GM12878 (cell line): Measurements from ENCODE around the gene MYD88. TPM values are rescaled to one million over a fixed set of nuclear protein-coding genes. Genes with fewer than 3 reads are reported as not detected.
A peak's percentile ranks its signal among the peaks of the same experiment; 100 is the strongest.

Source experiments
- ATAC-seq: fragments of 200-7000 bp; cut with Tn5 transposase; 3 replicates; pipeline ENCODE4 v1.9.1; 2020; ENCODE audit warnings: mild to moderate bottlenecking, moderate library complexity
- BruUV-seq: library from RNA; stranded (reverse); fragments of 400-500 nt; replicated peaks from 2 replicates; lab custom pipeline; 2021; lab: Mats Ljungman, UMichigan
- CTCF ChIA-PET: fragments of 300-600 bp; sonication (Branson Sonifier 250); formaldehyde crosslinking; extraction: SDS; loops from one replicate; lab custom pipeline; 2021; ENCODE audit warnings: inconsistent platforms; lab: Yijun Ruan, JAX
- POLR2A ChIA-PET: fragments of 350-600 bp; formaldehyde crosslinking; extraction: SDS; loops from one replicate; lab custom pipeline; 2021; ENCODE audit warnings: inconsistent platforms; lab: Charles Lee
- RAD21 ChIA-PET: fragments of 300-600 bp; sonication (Branson Sonifier 250); formaldehyde crosslinking; loops from one replicate; lab custom pipeline; 2023; ENCODE audit warnings: antibody characterized with exemption; ENCODE audit not compliant: unreplicated experiment; lab: Charles Lee
- SMC1A ChIA-PET: fragments of 300-600 bp; sonication (Branson Sonifier 250); formaldehyde crosslinking; loops from one replicate; lab custom pipeline; 2023; ENCODE audit not compliant: unreplicated experiment, uncharacterized antibody; lab: Charles Lee
- DNase-seq: peaks from one replicate; pipeline ENCODE4 v3.0.0-alpha.2; 2011; ENCODE audit warnings: low read depth, low spot score
- FAIRE-seq: peaks from 3 replicates; lab custom pipeline; 2011; peaks lifted over from hg19 to GRCh38; lab: Jason Lieb, UNC
- H2AFZ ChIP-seq: 2 replicates; pipeline ENCODE4 v1.6.0; 2011; ENCODE audit warnings: low read depth, low read length, control low read depth; ENCODE audit not compliant: control insufficient read depth
- H3K27ac ChIP-seq: 2 replicates; pipeline ENCODE4 v1.5.1; 2011; ENCODE audit warnings: control low read depth; ENCODE audit not compliant: control insufficient read depth, insufficient read depth
- H3K27me3 ChIP-seq, 2 experiments: replicated peaks in 1 of 2; 2 replicates each; pipeline versions ENCODE4 v1.6.0 to v1.6.1; 2011; ENCODE audit warnings: low read length in 1 of 2; ENCODE audit not compliant: control insufficient read depth in 2 of 2, insufficient read depth in 2 of 2
- H3K36me3 ChIP-seq, 2 experiments: 2 replicates each; pipeline ENCODE4 v1.5.1; 2011; ENCODE audit warnings: low read length in 1 of 2; ENCODE audit not compliant: control insufficient read depth in 2 of 2, insufficient read depth in 2 of 2
- H3K4me1 ChIP-seq: 2 replicates; pipeline ENCODE4 v1.6.1; 2011; ENCODE audit warnings: mild to moderate bottlenecking, low read length, moderate library complexity, mixed read lengths; ENCODE audit not compliant: control insufficient read depth, insufficient read depth
- H3K4me2 ChIP-seq: 2 replicates; pipeline ENCODE4 v1.6.0; 2011; ENCODE audit warnings: control low read depth; ENCODE audit not compliant: control insufficient read depth, insufficient read depth
- H3K4me3 ChIP-seq: fragments of 200-600 bp; sonication (generic); 2 replicates; pipeline ENCODE4 v1.5.1; 2016
- H3K79me2 ChIP-seq: 2 replicates; pipeline ENCODE4 v1.6.0; 2011; ENCODE audit warnings: low read length; ENCODE audit not compliant: control insufficient read depth, insufficient read depth
- H3K9ac ChIP-seq: 2 replicates; pipeline ENCODE4 v1.8.0; 2011; ENCODE audit warnings: low read length, control low read depth, mixed read lengths; ENCODE audit not compliant: control insufficient read depth, insufficient read depth
- H3K9me3 ChIP-seq: replicated peaks from 3 replicates; pipeline ENCODE4 v1.5.1; 2011; ENCODE audit warnings: mild to moderate bottlenecking, low read length; ENCODE audit not compliant: control insufficient read depth, insufficient read depth
- H4K20me1 ChIP-seq: 2 replicates; pipeline ENCODE4 v1.6.0; 2011; ENCODE audit not compliant: control insufficient read depth, insufficient read depth
- IRF4 ChIP-seq: IDR thresholded peaks from 2 replicates; pipeline ENCODE4 v1.6.1; 2011; ENCODE audit warnings: low read depth, low read length
- NFIC ChIP-seq: IDR thresholded peaks from 2 replicates; pipeline ENCODE4 v1.6.1; 2012; ENCODE audit warnings: low read depth, mild to moderate bottlenecking, inconsistent platforms, low read length, moderate library complexity
- PAX8 ChIP-seq: fragments of 450-650 bp; IDR thresholded peaks from 2 replicates; pipeline ENCODE4 v1.6.1; 2017; ENCODE audit warnings: mild to moderate bottlenecking, moderate library complexity
- PML ChIP-seq: IDR thresholded peaks from 2 replicates; pipeline ENCODE4 v1.6.1; 2012; ENCODE audit warnings: low read length, inconsistent platforms
- RUNX3 ChIP-seq: IDR thresholded peaks from 2 replicates; pipeline ENCODE4 v1.6.1; 2012; ENCODE audit warnings: low read length, inconsistent platforms
- STAT1 ChIP-seq: fragments of 450-650 bp; conservative IDR thresholded peaks from 2 replicates; pipeline ENCODE4 v1.6.1; 2014; ENCODE audit warnings: antibody characterized with exemption, mild to moderate bottlenecking
- WGBS: methylation state at CpG from one replicate; pipeline ENCODE4 v1.1.6; 2016; ENCODE audit warnings: low lambda C conversion rate; ENCODE audit not compliant: insufficient replicate concordance, insufficient coverage; ENCODE audit errors: missing lambda C conversion rate; 5-methylcytosine and 5-hydroxymethylcytosine counted together
- in situ Hi-C: fragments of 300-500 bp; cut with MboI; formaldehyde crosslinking; loops from 9 replicates; pipeline ENCODE4 v1.14.3; 2018; ENCODE audit warnings: mixed read lengths
- intact Hi-C: fragments of 100-400 bp; cut with micrococcal nuclease; formaldehyde crosslinking; loops from one replicate; pipeline ENCODE4 v1.14.2; 2022; ENCODE audit not compliant: unreplicated experiment
- polyA plus RNA-seq, 11 experiments: library from polyadenylated mRNA; depleted of rRNA in 4 of 11; unstranded in 6 of 11; stranded (reverse) in 5 of 11; fragments of >200 nt; fragmentation: Nextera tagmentation in 4 of 11; fragmentation: Illumina TruSeq in 1 of 11; extraction: Ambion mirVana in 4 of 11; extraction: Trizol in 1 of 11; gene quantifications; 1 replicate in 1 of 11; 2 replicates in 10 of 11; pipeline versions ENCODE4 v1.2.1 to v1.2.3, GENCODE V29; 2011 to 2016; ENCODE audit warnings: inconsistent platforms in 2 of 11, missing spikeins in 2 of 11, low read depth in 1 of 11
- total RNA-seq, 4 experiments: library from RNA; depleted of rRNA in 3 of 4; stranded (reverse); fragments of >200 nt in 3 of 4; fragmentation: Illumina TruSeq in 1 of 4; extraction: Trizol in 1 of 4; gene quantifications; 2 replicates each; pipeline versions ENCODE4 v1.2.1 to v1.2.3, GENCODE V29; 2013 to 2021
- TF ChIP-seq, protein P1 (sequence below): IDR thresholded peaks from 2 replicates; pipeline ENCODE4 v1.6.1; 2012; ENCODE audit warnings: low read depth, low read length, improper control_type of control experiment
- TF ChIP-seq, protein P2 (sequence below): fragments of 150-350 bp; IDR thresholded peaks from 2 replicates; pipeline ENCODE4 v1.6.1; 2014; ENCODE audit warnings: mild to moderate bottlenecking, low read depth, low read length
- TF ChIP-seq, protein P3 (sequence below): fragments of 450-650 bp; IDR thresholded peaks from 2 replicates; pipeline ENCODE4 v1.6.1; 2017; ENCODE audit warnings: mild to moderate bottlenecking, low read depth, inconsistent platforms; ENCODE audit not compliant: poor library complexity, severe bottlenecking

MYD88 gene
- total and polyA plus RNA-seq, 10 of the 15 experiments (the other 5 are each of a cell fraction or from before 2014, with no cell fraction given): 5.5 to 84.8 (median 67.5) TPM

DNA sequence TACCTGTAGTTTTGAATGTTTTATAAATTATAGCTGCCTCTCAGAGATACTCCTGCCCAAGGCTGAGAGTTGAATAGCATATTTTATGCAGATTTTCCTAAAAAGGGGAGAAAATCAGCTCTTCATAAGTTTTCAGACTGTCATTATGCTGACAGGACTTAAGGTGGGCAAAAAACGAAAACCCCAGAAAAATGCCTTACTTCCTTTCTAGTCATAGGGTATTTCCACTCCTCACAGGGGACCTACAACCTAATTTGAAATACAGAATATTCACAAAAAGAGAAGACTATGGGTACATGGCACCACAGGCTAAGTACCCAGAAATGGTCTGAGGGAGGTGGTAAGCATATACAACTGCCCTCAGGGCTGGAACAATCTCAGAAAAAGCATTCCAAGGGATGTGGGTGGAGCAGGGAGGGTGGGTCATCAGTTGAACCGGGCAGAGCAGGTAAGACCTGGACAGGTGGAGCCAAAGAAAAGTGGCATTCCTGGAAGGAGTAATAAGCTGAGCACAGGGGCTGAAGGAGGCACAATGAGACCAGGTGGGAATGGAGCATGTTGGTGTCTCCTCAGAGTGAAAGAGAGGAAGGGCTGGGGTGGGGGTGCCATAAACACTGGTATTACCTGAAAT is 16.3 kb downstream of the MYD88 start:
- in situ Hi-C loops: no loop called here
- Histone ChIP-seq H3K9me3 (no peaks in the 10 kb centered on the region), H3K36me3 (no peaks in the 10 kb centered on the region), H3K4me2 (peak overlapping the region; percentile 63), H3K4me3 (0 out of 2 replicates have a peak overlapping the region, but pooled peaks have one; percentile 7), H3K9ac (no peak overlapping the region), H4K20me1 (no peaks in the 10 kb centered on the region), H3K27ac (0 out of 2 replicates have a peak overlapping the region, but pooled peaks have one; percentile 4), H2AFZ (peak overlapping the region; percentile 6; the same call in 1 of the 2 replicates), H3K4me1 (peaks cover 7% of the 10 kb centered on the region; the same call in 1 of the 2 replicates), H3K27me3 (no peaks in the 10 kb centered on the region), H3K79me2 (no peaks in the 10 kb centered on the region)
- TF ChIP-seq, protein P1, sequence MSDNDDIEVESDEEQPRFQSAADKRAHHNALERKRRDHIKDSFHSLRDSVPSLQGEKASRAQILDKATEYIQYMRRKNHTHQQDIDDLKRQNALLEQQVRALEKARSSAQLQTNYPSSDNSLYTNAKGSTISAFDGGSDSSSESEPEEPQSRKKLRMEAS: no peak
- TF ChIP-seq NFIC (peak; percentile 51; the same call in 1 of the 2 replicates), PML (0 out of 2 replicates have a peak, but pooled peaks have one; percentile 36)
- intact Hi-C loops: no loop called here
- no TSS peak for BruUV-seq
- SMC1A ChIA-PET: interaction anchor here (1.3 to 10.2 kb wide), 6 partner anchors 10 to 78 kb away, joined by 3 to 89 read pairs (median 6); partner anchors contain the start of genes ACAA1, MYD88 and OXSR1
- DNase-seq (no peak), FAIRE-seq (no peak), ATAC-seq (peak; percentile 65)
- RAD21 ChIA-PET: interaction anchor here (3.2 kb wide), 1 partner anchor 10 kb away, joined by 26 read pairs; the partner anchor contains the start of gene OXSR1
- WGBS: 0% methylated on average over 2 of the region's 2 CpGs
- POLR2A ChIA-PET: interaction anchor here (0.6 to 7.2 kb wide), 6 partner anchors 10 to 132 kb away, joined by 3 to 100 read pairs (median 12); partner anchors contain the start of genes ACAA1, MYD88 and OXSR1
- CTCF ChIA-PET: interaction anchor here (0.9 to 6.8 kb wide), 4 partner anchors 10 to 24 kb away, joined by 4 to 55 read pairs (median 6); partner anchors contain the start of gene OXSR1

DNA sequence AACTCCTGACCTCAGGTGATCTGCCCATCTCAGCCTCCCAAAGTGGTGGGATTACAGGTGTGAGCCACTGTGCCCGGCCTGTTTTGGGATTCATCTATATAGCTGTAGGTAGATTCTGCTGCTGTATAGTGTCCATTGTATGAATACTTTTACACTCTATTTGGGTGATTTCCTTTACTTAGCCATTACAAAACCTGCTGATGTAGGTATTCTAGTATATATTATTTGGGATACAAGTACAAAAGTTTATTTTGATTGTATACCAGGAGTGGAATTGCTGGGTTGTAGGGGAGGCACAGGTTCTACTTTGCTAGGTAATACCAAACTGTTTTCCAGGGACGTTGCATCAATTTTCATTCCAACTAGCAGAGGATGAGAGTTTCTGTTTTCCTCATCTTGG is 17.4 kb downstream of the MYD88 start:
- ChIA-PET SMC1A (interaction anchor here (0.5 to 10.2 kb wide), 3 partner anchors 9 to 96 kb away, joined by 3 to 89 read pairs (median 64); partner anchors contain the start of genes ACAA1, MYD88 and OXSR1), CTCF (interaction anchor here (1.1 to 6.8 kb wide), 2 partner anchors 9 to 12 kb away, joined by 3 to 55 read pairs; partner anchors contain the start of gene OXSR1)
- TF ChIP-seq RUNX3: no peak
- TF ChIP-seq PAX8: no peak
- TF ChIP-seq, protein P2, sequence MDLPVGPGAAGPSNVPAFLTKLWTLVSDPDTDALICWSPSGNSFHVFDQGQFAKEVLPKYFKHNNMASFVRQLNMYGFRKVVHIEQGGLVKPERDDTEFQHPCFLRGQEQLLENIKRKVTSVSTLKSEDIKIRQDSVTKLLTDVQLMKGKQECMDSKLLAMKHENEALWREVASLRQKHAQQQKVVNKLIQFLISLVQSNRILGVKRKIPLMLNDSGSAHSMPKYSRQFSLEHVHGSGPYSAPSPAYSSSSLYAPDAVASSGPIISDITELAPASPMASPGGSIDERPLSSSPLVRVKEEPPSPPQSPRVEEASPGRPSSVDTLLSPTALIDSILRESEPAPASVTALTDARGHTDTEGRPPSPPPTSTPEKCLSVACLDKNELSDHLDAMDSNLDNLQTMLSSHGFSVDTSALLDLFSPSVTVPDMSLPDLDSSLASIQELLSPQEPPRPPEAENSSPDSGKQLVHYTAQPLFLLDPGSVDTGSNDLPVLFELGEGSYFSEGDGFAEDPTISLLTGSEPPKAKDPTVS: no peak
- TF ChIP-seq, protein P3, sequence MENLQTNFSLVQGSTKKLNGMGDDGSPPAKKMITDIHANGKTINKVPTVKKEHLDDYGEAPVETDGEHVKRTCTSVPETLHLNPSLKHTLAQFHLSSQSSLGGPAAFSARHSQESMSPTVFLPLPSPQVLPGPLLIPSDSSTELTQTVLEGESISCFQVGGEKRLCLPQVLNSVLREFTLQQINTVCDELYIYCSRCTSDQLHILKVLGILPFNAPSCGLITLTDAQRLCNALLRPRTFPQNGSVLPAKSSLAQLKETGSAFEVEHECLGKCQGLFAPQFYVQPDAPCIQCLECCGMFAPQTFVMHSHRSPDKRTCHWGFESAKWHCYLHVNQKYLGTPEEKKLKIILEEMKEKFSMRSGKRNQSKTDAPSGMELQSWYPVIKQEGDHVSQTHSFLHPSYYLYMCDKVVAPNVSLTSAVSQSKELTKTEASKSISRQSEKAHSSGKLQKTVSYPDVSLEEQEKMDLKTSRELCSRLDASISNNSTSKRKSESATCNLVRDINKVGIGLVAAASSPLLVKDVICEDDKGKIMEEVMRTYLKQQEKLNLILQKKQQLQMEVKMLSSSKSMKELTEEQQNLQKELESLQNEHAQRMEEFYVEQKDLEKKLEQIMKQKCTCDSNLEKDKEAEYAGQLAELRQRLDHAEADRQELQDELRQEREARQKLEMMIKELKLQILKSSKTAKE: no peak
- TF ChIP-seq STAT1: no peak
- TF ChIP-seq IRF4: no peak

More for the DNA sequence above, 17.4 kb downstream of the MYD88 start:
- ATAC-seq: no peak
- in situ Hi-C loops: no loop called here
- intact Hi-C loops: no loop called here
- Histone ChIP-seq H4K20me1 (no peaks in the 10 kb centered on the region), H3K27me3 (no peaks in the 10 kb centered on the region), H3K4me1 (peaks cover 7% of the 10 kb centered on the region; the same call in 1 of the 2 replicates), H3K4me3 (no peak overlapping the region), H3K4me2 (no peak overlapping the region), H3K9ac (no peak overlapping the region), H3K79me2 (no peaks in the 10 kb centered on the region), H2AFZ (no peak overlapping the region), H3K27ac (no peak overlapping the region), H3K9me3 (no peaks in the 10 kb centered on the region), H3K36me3 (no peaks in the 10 kb centered on the region)
- FAIRE-seq: no peak
- DNase-seq: no peak
- ChIA-PET RAD21 (interaction anchor here (3.2 kb wide), 1 partner anchor 9 kb away, joined by 26 read pairs; the partner anchor contains the start of gene OXSR1), POLR2A (interaction anchor here (3.0 to 7.2 kb wide), 3 partner anchors 9 to 19 kb away, joined by 17 to 100 read pairs (median 48); partner anchors contain the start of genes ACAA1, MYD88 and OXSR1)
- 97% methylated on average over 2 of the region's 2 CpGs for WGBS
- no TSS peak for BruUV-seq
